Ovary (tissue), 3 donors: ENCODE data around the gene SERPINH1.

ENCODE experiments used
- CTCF ChIP-seq, 3 donors: fragments of 450-650 bp in 2 of 3; fragments of 200-600 bp in 1 of 3; IDR thresholded peaks; one replicate each; pipeline versions ENCODE4 v1.5.1 to v1.8.0; 2016 to 2022; ENCODE audit warnings: antibody characterized with exemption in 3 of 3, mild to moderate bottlenecking in 1 of 3
- EP300 ChIP-seq: sonication (generic); formaldehyde crosslinking; IDR thresholded peaks from one replicate; pipeline ENCODE4 v1.6.1; 2017; ENCODE audit warnings: antibody characterized with exemption
- POLR2A ChIP-seq: fragments of 450-650 bp; IDR thresholded peaks from one replicate; pipeline ENCODE4 v1.6.1; 2017; ENCODE audit warnings: antibody characterized with exemption, mild to moderate bottlenecking, moderate library complexity
- donor health status: DM: no; HTN: no; CAD: no.

DNA sequence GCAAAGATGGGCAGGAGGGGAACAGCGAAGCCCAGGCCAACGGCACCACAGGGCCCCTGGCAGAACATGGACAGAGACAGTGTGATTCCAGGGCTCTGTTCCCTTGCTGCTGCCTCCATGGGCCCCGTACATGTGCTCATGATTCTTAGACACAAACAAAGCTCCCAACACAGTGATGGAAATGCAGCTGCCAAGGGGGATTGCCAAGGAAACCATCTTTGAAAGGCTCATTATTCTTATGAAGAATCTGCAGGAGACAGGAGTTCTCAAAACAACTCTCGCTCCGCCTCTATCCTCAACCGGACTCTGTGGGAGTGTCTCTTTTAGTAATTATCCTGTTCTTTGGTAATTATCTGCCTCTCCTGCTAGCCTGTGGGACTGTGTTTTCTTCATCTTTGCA is 32.2 kb downstream of the SERPINH1 start:
- TF ChIP-seq POLR2A, result no peak
- TF ChIP-seq CTCF (IDR thresholded peaks at IDR 0.05), result no peak
- no peak for TF ChIP-seq EP300
